ENCODE measurements around the gene MKNK1. TPM values are rescaled to one million over a fixed set of nuclear protein-coding genes. Genes with fewer than 3 reads are reported as not detected.

Gene MKNK1
- total RNA-seq, 1 experiment from 2014 or later = 12.9 TPM

DNA sequence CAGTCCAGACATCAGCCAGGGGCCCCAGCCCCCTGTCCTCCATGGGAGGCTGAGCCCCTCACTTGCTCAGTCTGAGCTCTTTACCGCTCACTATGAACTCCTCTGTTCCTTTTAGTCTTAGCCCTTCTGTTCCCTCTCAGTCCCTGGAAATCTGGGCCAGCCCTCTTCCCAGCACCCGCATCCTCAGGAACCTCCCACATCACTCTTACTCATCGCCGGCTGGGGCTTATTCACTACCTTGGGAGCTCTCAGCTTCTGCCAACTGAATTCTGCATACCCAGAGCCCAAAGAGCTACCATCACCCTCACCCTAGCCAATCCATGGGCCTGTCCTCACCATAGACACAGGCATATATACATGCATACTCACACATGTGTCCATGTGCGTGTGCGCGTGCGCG, 64.1 kb downstream of the MKNK1 start:
- Histone ChIP-seq H3K4ac (ENCODE audit: low read depth, low read length) (no peak overlapping the region), H4K5ac (ENCODE audit: insufficient read length, low read depth, low read length) (no peak overlapping the region), H3K18ac (ENCODE audit: insufficient read length, low read depth, low read length) (no peak overlapping the region), H4K20me1 (ENCODE audit: control insufficient read depth, insufficient read depth, insufficient read length) (no peaks in the 10 kb centered on the region), H4K8ac (replicated peaks; ENCODE audit: insufficient read length, low read depth, low read length) (no peak overlapping the region), H2BK120ac (ENCODE audit: low read depth, low read length, poor library complexity, severe bottlenecking) (no peak overlapping the region), H2AFZ (ENCODE audit: low read length) (no peak overlapping the region), H3K56ac (ENCODE audit: insufficient read length, low read depth, low read length) (no peak overlapping the region), H3K79me2 (ENCODE audit: insufficient read depth, low read length) (no peaks in the 10 kb centered on the region), H2BK12ac (ENCODE audit: insufficient read length, low read depth, low read length) (no peak overlapping the region), H3K4me1 (ENCODE audit: insufficient read depth, low read length) (no peaks in the 10 kb centered on the region), H3K23me2 (ENCODE audit: insufficient read length, low read depth, low read length, poor library complexity, severe bottlenecking) (peaks cover 11% of the 10 kb centered on the region), H2BK5ac (ENCODE audit: insufficient read length, low read length) (no peak overlapping the region), H2AK5ac (ENCODE audit: insufficient read length, low read length) (no peak overlapping the region), H3K4me2 (ENCODE audit: insufficient read depth, insufficient read length, low read length) (no peak overlapping the region), H3K23ac (ENCODE audit: insufficient read length, low read depth, low read length) (no peak overlapping the region), H4K91ac (ENCODE audit: insufficient read length, low read depth, low read length) (no peak overlapping the region), H3K27ac (ENCODE audit: insufficient read length, low read depth, low read length) (no peak overlapping the region), H2BK15ac (ENCODE audit: low read depth, low read length) (no peak overlapping the region), H3K9me3 (ENCODE audit: control insufficient read depth, low read depth, low read length) (no peaks in the 10 kb centered on the region), H3K9ac (ENCODE audit: extremely low read depth, insufficient read length, low read length) (no peak overlapping the region), H3K14ac (ENCODE audit: insufficient read depth, low read length) (no peak overlapping the region), H2BK20ac (ENCODE audit: low read depth, low read length, poor library complexity, severe bottlenecking) (no peak overlapping the region), H3T11ph (ENCODE audit: low read length) (no peak overlapping the region), H3K79me1 (ENCODE audit: insufficient read depth, low read depth, low read length, poor library complexity, severe bottlenecking) (no peaks in the 10 kb centered on the region), H3K27me3 (ENCODE audit: insufficient read depth, low read length) (peaks cover 25% of the 10 kb centered on the region)
- no peak overlapping the region for H3K27ac Mint-ChIP-seq
- H3K9me3 Mint-ChIP-seq = peaks cover 0 to 2% of the 10 kb centered on the region in 2 experiments; a peak in 2 of 5 replicates
- H3K4me1 Mint-ChIP-seq = peaks cover 22 to 30% of the 10 kb centered on the region in 2 experiments
- H3K27me3 Mint-ChIP-seq (ENCODE audit: low read depth) = peaks cover 99% of the 10 kb centered on the region
- DNase-seq = no peak
- WGBS (ENCODE audit: extremely low coverage, insufficient read length, low lambda C conversion rate) = no CpG with 5 or more reads among the region's 9 CpGs
- TF ChIP-seq, protein P1, sequence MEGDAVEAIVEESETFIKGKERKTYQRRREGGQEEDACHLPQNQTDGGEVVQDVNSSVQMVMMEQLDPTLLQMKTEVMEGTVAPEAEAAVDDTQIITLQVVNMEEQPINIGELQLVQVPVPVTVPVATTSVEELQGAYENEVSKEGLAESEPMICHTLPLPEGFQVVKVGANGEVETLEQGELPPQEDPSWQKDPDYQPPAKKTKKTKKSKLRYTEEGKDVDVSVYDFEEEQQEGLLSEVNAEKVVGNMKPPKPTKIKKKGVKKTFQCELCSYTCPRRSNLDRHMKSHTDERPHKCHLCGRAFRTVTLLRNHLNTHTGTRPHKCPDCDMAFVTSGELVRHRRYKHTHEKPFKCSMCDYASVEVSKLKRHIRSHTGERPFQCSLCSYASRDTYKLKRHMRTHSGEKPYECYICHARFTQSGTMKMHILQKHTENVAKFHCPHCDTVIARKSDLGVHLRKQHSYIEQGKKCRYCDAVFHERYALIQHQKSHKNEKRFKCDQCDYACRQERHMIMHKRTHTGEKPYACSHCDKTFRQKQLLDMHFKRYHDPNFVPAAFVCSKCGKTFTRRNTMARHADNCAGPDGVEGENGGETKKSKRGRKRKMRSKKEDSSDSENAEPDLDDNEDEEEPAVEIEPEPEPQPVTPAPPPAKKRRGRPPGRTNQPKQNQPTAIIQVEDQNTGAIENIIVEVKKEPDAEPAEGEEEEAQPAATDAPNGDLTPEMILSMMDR (conservative IDR thresholded peaks at IDR 0.05) = no peak
- H3K36me3 Mint-ChIP-seq (ENCODE audit: insufficient read depth in 1 of 3, low read depth in 3 of 3) = no peaks in the 10 kb centered on the region; a peak in 1 of 7 replicates
- H3K4me3 Mint-ChIP-seq = no peak overlapping the region

All from H9 (cell line).